Keratinocyte (primary cell): ENCODE data around the gene GLI3. TPM values are rescaled to one million over a fixed set of nuclear protein-coding genes. Genes with fewer than 3 reads are reported as not detected.

ENCODE experiments used
- DNase-seq: peaks from one replicate; pipeline ENCODE4 v3.0.0-alpha.2; 2011; ENCODE audit warnings: low read depth, missing footprints, low spot score
- FAIRE-seq: peaks from 2 replicates; lab custom pipeline; 2011; peaks lifted over from hg19 to GRCh38; lab: Jason Lieb, UNC
- H2AFZ ChIP-seq: 2 replicates; pipeline ENCODE4 v1.6.0; 2012; ENCODE audit warnings: low read length, control low read depth, inconsistent platforms; ENCODE audit not compliant: control insufficient read depth
- H3K27ac ChIP-seq: 2 replicates; pipeline ENCODE4 v1.5.1; 2011; ENCODE audit warnings: low read length; ENCODE audit not compliant: control insufficient read depth, insufficient read depth
- H3K27me3 ChIP-seq: 3 replicates; pipeline ENCODE4 v1.6.0; 2011; ENCODE audit warnings: low read length; ENCODE audit not compliant: control insufficient read depth, insufficient read depth; ENCODE audit errors: extremely low read depth
- H3K36me3 ChIP-seq, 2 experiments: 2 replicates in 1 of 2; 3 replicates in 1 of 2; pipeline ENCODE4 v1.5.1; 2011; ENCODE audit warnings: low read length in 2 of 2, mild to moderate bottlenecking in 1 of 2; ENCODE audit not compliant: control insufficient read depth in 2 of 2, insufficient read depth in 2 of 2; ENCODE audit errors: extremely low read depth in 1 of 2
- H3K4me1 ChIP-seq: 3 replicates; pipeline ENCODE4 v1.5.1; 2011; ENCODE audit warnings: low read length; ENCODE audit not compliant: control insufficient read depth, insufficient read depth; ENCODE audit errors: extremely low read depth
- H3K4me2 ChIP-seq: 3 replicates; pipeline ENCODE4 v1.6.0; 2011; ENCODE audit warnings: low read depth, low read length; ENCODE audit not compliant: control insufficient read depth, insufficient read depth; ENCODE audit errors: extremely low read depth
- H3K4me3 ChIP-seq, 3 experiments: fragments of 200-600 bp in 1 of 3; sonication (generic) in 1 of 3; 2 replicates in 2 of 3; 3 replicates in 1 of 3; pipeline ENCODE4 v1.5.1; 2011 to 2016; ENCODE audit warnings: low read length in 3 of 3, mild to moderate bottlenecking in 3 of 3, control low read depth in 2 of 3, inconsistent platforms in 1 of 3, low read depth in 1 of 3, mixed read lengths in 1 of 3, mixed run types in 1 of 3, moderate library complexity in 1 of 3; ENCODE audit not compliant: control insufficient read depth in 2 of 3, insufficient read depth in 2 of 3; ENCODE audit errors: extremely low read depth in 1 of 3
- H3K79me2 ChIP-seq: 2 replicates; pipeline ENCODE4 v1.6.0; 2012; ENCODE audit warnings: low read length; ENCODE audit not compliant: control insufficient read depth, insufficient read depth
- H3K9ac ChIP-seq: 3 replicates; pipeline ENCODE4 v1.6.0; 2011; ENCODE audit warnings: low read length; ENCODE audit not compliant: control insufficient read depth, insufficient read depth; ENCODE audit errors: extremely low read depth
- H3K9me1 ChIP-seq: 3 replicates; pipeline ENCODE4 v1.6.0; 2011; ENCODE audit warnings: low read length; ENCODE audit not compliant: control insufficient read depth, insufficient read depth; ENCODE audit errors: extremely low read depth
- H3K9me3 ChIP-seq: 2 replicates; pipeline ENCODE4 v1.5.1; 2012; ENCODE audit warnings: low read depth, low read length; ENCODE audit not compliant: control insufficient read depth
- H4K20me1 ChIP-seq: 3 replicates; pipeline ENCODE4 v1.6.0; 2011; ENCODE audit warnings: low read length; ENCODE audit not compliant: control insufficient read depth, insufficient read depth; ENCODE audit errors: extremely low read depth
- CTCF ChIP-seq, 3 experiments: IDR thresholded peaks in 1 of 3; conservative IDR thresholded peaks in 1 of 3; optimal IDR thresholded peaks in 1 of 3; 2 replicates in 2 of 3; 3 replicates in 1 of 3; pipeline versions ENCODE3 to v1.5.1; 2011; ENCODE audit warnings: low read length in 3 of 3, mild to moderate bottlenecking in 3 of 3, moderate library complexity in 2 of 3, control low read depth in 1 of 3, inconsistent platforms in 1 of 3; ENCODE audit not compliant: insufficient read depth in 2 of 3; ENCODE audit errors: extremely low read depth in 1 of 3
- EZH2 ChIP-seq: IDR thresholded peaks from one replicate; pipeline ENCODE4 v1.6.1; 2012; ENCODE audit warnings: inconsistent platforms, mild to moderate bottlenecking, low read length, moderate library complexity
- dilution Hi-C: fragments of 300-500 bp; cut with MboI; formaldehyde crosslinking; loops from one replicate; pipeline ENCODE4 v1.7.0; 2020; ENCODE audit warnings: low sequenced_read_pairs; ENCODE audit not compliant: extremely low pct_ligation_motif_present
- polyA plus RNA-seq, 5 experiments: library from polyadenylated mRNA; depleted of rRNA in 3 of 5; stranded (reverse) in 3 of 5; stranded (forward) in 1 of 5; unstranded in 1 of 5; fragments of >200 nt; gene quantifications; 1 replicate in 1 of 5; 2 replicates in 3 of 5; 3 replicates in 1 of 5; pipeline versions ENCODE4 v1.2.1 to v1.2.3, GENCODE V29; 2011 to 2012; ENCODE audit warnings: missing spikeins in 2 of 5, low read depth in 1 of 5, low replicate concordance in 1 of 5

The GLI3 gene
- polyA plus RNA-seq, 1 donor (not counting 4 experiments of a cell fraction or from before 2014, with no cell fraction given) = 3.6 TPM

GRCh38 chr7:41930538-41931262 is 306.3 kb downstream of the GLI3 start:
- no peak overlapping the region for H3K9ac ChIP-seq
- FAIRE-seq = peak; percentile 63
- H3K36me3 ChIP-seq = no peaks in the 10 kb centered on the region
- peak overlapping the region; percentile 67 for H2AFZ ChIP-seq
- no peaks in the 10 kb centered on the region for H4K20me1 ChIP-seq
- no peaks in the 10 kb centered on the region for H3K79me2 ChIP-seq
- no peak for TF ChIP-seq CTCF (optimal IDR thresholded peaks at IDR 0.05 in 1 of 3, IDR thresholded peaks at IDR 0.05 in 1 of 3, conservative IDR thresholded peaks at IDR 0.05 in 1 of 3; ENCODE audit: extremely low read depth in 1 of 3, insufficient read depth in 2 of 3, low read length in 3 of 3)
- no peak for TF ChIP-seq EZH2
- H3K27ac ChIP-seq = no peak overlapping the region
- H3K4me2 ChIP-seq = peak overlapping the region; percentile 37
- H3K9me3 ChIP-seq = no peaks in the 10 kb centered on the region
- H3K9me1 ChIP-seq = no peaks in the 10 kb centered on the region
- H3K4me3 ChIP-seq = no peak overlapping the region
- H3K4me1 ChIP-seq = peaks cover 7% of the 10 kb centered on the region
- H3K27me3 ChIP-seq = no peaks in the 10 kb centered on the region
- dilution Hi-C loops = no loop called here
- DNase-seq = no peak

GRCh38 chr7:41928781-41929180 is 308.2 kb downstream of the GLI3 start:
- no peak for DNase-seq
- Histone ChIP-seq H3K4me2 (no peak overlapping the region), H2AFZ (no peak overlapping the region), H3K36me3 (no peaks in the 10 kb centered on the region), H3K9ac (no peak overlapping the region), H3K4me3 (no peak overlapping the region), H3K27me3 (no peaks in the 10 kb centered on the region), H3K9me1 (no peaks in the 10 kb centered on the region), H3K27ac (no peak overlapping the region), H3K4me1 (peaks cover 7% of the 10 kb centered on the region), H4K20me1 (no peaks in the 10 kb centered on the region), H3K9me3 (no peaks in the 10 kb centered on the region), H3K79me2 (no peaks in the 10 kb centered on the region)
- FAIRE-seq = no peak
- dilution Hi-C loops = no loop called here
- no peak for TF ChIP-seq EZH2
- no peak for TF ChIP-seq CTCF (optimal IDR thresholded peaks at IDR 0.05 in 1 of 3, IDR thresholded peaks at IDR 0.05 in 1 of 3, conservative IDR thresholded peaks at IDR 0.05 in 1 of 3; ENCODE audit: extremely low read depth in 1 of 3, insufficient read depth in 2 of 3, low read length in 3 of 3)
